Brain microvascular endothelial cell (primary cell): Measurements from ENCODE around the gene ACSL1.

ENCODE experiments used
- DNase-seq: peaks from one replicate; pipeline ENCODE4 v3.0.0-alpha.2; 2020
- H3K27ac ChIP-seq: fragments of 250-450 bp; sonication (Bioruptor Pico); 2 replicates; pipeline ENCODE4 v1.5.1; 2020; ENCODE audit warnings: mild to moderate bottlenecking, moderate library complexity
- H3K27me3 ChIP-seq: fragments of 250-450 bp; sonication (Bioruptor Pico); replicated peaks from 2 replicates; pipeline ENCODE4 v1.5.1; 2020; ENCODE audit warnings: mild to moderate bottlenecking
- H3K36me3 ChIP-seq: fragments of 250-450 bp; sonication (Bioruptor Pico); replicated peaks from 2 replicates; pipeline ENCODE4 v1.5.1; 2020; ENCODE audit warnings: mild to moderate bottlenecking
- H3K4me3 ChIP-seq: 2 replicates; pipeline ENCODE4 v1.5.1; 2011; ENCODE audit warnings: low read depth, mild to moderate bottlenecking, control low read depth, low read length, moderate library complexity
- CTCF ChIP-seq: IDR thresholded peaks from 2 replicates; pipeline ENCODE4 v1.5.1; 2011; ENCODE audit warnings: low read depth, mild to moderate bottlenecking, moderate library complexity, low read length, control low read depth, inconsistent platforms; ENCODE audit errors: missing control alignments
- in situ Hi-C: cut with HindIII; loops from 2 replicates; pipeline ENCODE4 v1.10.0; 2017; ENCODE audit warnings: low sequenced_read_pairs, low pct_ligation_motif_present

Gene ACSL1

GRCh38 chr4:184812199-184812542 is 13.6 kb downstream of the ACSL1 start:
- no peak for TF ChIP-seq CTCF
- Histone ChIP-seq H3K4me3 (no peak overlapping the region), H3K27me3 (no peaks in the 10 kb centered on the region), H3K36me3 (no peaks in the 10 kb centered on the region), H3K27ac (no peak overlapping the region)
- in situ Hi-C loops = no loop called here
- DNase-seq = no peak

- H3K4me3 ChIP-seq = no peak overlapping the region
- DNase-seq = no peak
- no peaks in the 10 kb centered on the region for H3K27me3 ChIP-seq
- H3K36me3 ChIP-seq = no peaks in the 10 kb centered on the region
- no peak overlapping the region for H3K27ac ChIP-seq
- no peak for TF ChIP-seq CTCF
- in situ Hi-C loops = no loop called here
These were observed 14.1 kb downstream of the ACSL1 start for GRCh38 chr4:184811526-184812198.

- Histone ChIP-seq H3K4me3 (no peak overlapping the region), H3K27ac (no peak overlapping the region), H3K36me3 (no peaks in the 10 kb centered on the region), H3K27me3 (no peaks in the 10 kb centered on the region)
- in situ Hi-C loops = no loop called here
- TF ChIP-seq CTCF = no peak
- no peak for DNase-seq
These were observed 15.0 kb downstream of the ACSL1 start for GRCh38 chr4:184810720-184811119.

GRCh38 chr4:184808713-184809050 is 17.1 kb downstream of the ACSL1 start:
- TF ChIP-seq CTCF = no peak
- Histone ChIP-seq H3K27me3 (no peaks in the 10 kb centered on the region), H3K4me3 (no peak overlapping the region), H3K27ac (no peak overlapping the region), H3K36me3 (no peaks in the 10 kb centered on the region)
- DNase-seq = no peak
- in situ Hi-C loops = no loop called here

GRCh38 chr4:184807797-184808712 is 17.7 kb downstream of the ACSL1 start:
- Histone ChIP-seq H3K4me3 (no peak overlapping the region), H3K27me3 (no peaks in the 10 kb centered on the region), H3K27ac (no peak overlapping the region), H3K36me3 (no peaks in the 10 kb centered on the region)
- peak; percentile 76 for DNase-seq
- in situ Hi-C loops = no loop called here
- TF ChIP-seq CTCF = peak; percentile 22

- H3K27me3 ChIP-seq = no peaks in the 10 kb centered on the region
- in situ Hi-C loops = no loop called here
- no peak for DNase-seq
- TF ChIP-seq CTCF = no peak
- no peaks in the 10 kb centered on the region for H3K36me3 ChIP-seq
- no peak overlapping the region for H3K27ac ChIP-seq
- no peak overlapping the region for H3K4me3 ChIP-seq
These were observed 18.5 kb downstream of the ACSL1 start for GRCh38 chr4:184807256-184807655.
